HG02973 (cell line): ENCODE data around the gene PTPRE.

Source experiments
- ATAC-seq: cut with Tn5 transposase; IDR thresholded peaks from one replicate; pipeline ENCODE4 v1.9.1; 2021; ENCODE audit warnings: moderate library complexity; ENCODE audit not compliant: unreplicated experiment

PTPRE gene

GRCh38 chr10:127905848-127906261 is 1.0 kb upstream of the PTPRE start:
- no peak for ATAC-seq

DNA sequence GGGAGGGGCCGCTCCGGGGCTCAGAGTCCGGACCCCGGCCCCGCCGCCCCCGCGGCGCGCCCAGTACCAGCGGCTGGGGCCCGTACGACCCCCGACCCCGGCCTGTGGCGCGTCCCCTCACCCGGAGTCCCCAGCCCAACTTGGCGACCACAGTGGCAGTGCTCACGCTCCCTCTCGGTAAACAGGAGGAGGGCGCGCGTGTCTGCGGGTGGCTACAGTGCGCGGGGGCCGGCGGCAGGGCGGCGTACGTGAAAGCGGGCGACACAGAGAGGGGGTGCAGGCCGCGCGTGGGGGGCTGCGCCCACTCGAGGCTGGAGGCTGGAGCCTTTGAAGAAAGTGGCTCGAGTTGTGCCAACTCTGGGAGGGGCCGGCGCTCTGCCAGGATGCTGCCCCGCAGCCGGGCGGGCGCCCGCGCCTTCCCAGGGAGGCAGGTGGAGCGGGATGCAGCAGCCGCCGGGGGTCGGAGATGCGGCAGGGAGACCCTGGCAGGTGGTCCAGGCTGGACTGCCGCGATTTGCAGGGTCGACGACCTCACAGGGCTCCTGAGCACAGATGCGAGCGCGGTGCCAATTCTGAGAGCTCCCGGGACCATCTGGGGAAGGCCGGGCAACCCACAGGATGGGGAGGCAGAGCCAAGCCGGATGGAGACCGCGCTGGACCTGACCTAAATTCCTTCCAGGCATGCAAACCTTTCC is 655 bp downstream of the PTPRE start:
- no peak for ATAC-seq

GRCh38 chr10:127908106-127908958 is 1.4 kb downstream of the PTPRE start:
- ATAC-seq = no peak

DNA sequence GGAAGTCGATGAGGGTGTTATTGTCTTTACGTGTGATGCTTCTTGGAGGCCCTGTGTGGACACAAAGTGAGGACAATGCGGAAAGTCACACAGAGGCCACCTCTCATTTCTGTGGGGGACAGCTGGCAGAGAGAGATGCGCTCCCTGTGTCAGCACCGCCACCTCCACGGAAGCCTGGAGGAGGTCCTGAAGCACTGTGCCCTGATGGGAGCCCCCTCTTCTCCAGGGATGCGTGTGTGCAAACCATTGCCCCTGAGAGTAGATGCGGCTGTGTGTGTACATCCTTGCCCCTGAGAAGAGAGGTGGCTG is 2.0 kb downstream of the PTPRE start:
- no peak for ATAC-seq

DNA sequence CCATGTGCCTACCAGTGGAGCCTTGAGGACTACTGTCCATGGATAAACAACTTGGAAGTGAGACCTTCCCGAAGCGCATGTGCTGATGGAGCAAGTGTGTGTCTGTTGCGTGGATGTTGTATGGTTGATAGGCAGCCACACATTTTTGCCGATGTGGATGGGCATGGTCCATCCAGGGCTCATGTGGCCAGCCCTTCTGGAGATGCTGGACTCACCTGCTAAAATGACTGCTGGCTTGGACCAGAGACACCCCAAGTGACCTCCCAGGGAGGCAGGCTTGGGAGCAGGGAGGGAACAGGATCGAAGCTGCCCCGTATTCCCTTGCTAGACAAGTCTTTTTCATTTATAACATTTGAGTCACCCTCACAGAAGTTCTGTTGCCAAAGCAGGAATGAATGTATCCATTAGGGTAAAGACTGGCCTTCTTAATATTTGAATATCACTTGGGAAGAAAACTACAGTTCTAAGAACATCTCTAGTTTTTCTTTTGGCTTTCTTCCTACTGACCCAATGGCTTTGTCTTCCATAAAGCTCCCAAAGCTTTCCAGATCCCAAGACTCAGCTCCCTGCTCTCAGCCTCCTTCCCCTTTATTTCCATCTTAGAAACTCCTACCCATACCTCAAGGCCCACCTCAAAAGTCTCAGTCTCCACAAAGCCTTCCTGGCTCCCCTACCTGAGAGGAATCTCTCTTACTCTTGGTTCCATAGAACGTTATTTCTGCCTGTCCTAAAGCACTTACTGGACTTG is 3.0 kb downstream of the PTPRE start:
- ATAC-seq = no peak

DNA sequence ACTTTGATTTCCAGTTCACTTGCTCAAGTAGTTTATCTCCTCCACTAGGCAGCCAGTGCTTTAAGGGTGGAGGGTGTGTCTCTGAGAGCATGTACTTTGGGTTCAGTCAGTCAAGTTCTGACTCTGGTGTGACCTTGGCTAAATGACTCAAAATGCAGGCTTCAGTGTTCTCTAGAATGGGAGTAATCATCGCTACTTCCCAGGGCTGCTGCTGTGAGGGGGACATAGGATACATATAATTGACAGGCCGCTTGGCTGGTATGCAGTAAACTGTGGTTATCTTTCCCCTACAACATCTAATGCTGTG is 3.5 kb downstream of the PTPRE start:
- ATAC-seq = no peak

DNA sequence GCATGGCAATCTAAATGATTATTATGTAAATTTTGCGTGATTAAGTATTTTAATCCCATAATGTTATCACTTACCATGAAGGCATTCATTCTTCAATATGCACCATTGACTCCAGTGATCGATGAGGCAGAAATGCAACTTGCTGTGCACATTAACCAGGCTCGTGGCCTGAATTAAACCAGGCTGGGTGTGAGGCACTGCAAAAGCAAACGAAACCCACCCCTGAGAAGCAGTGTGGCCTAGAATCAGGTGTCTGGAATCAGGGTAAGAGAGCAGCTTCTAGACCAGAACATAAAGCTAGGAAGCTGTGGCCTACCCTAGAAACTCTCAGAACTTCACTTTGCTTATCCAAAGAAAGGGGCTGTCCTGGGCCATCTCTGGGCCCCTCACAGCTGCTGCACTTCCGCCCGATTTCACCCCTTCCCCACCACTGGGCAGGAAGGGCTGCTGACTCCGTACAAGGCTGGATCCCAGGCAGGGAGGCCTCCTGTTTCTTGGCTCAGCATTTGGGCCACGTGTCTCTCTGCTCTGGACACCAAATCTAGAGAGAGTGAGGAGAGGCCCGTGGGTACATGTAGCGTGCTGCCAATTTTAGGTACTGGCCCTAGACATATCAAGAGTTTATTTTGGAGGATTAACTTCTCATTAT is 4.4 kb downstream of the PTPRE start:
- no peak for ATAC-seq

DNA sequence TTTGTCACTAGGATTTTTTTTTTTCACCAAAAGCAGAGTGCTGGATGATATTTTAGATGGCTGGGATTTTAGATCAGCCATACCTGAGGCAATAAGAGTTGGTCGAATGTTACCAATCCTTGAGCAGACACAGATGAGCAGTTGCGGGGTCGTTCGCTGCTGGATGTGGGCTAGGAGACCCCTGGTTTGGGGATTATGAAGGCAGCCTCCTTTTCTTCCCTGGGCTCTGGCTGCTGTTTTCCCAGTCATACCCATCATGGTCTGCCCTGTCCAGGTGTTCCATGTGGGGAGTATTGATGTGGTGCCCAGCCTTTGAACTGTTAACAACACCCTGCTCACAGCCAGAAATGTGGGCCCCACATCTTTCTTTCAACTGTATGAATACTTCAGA is 5.0 kb downstream of the PTPRE start:
- no peak for ATAC-seq

GRCh38 chr10:127912607-127913367 is 5.9 kb downstream of the PTPRE start:
- no peak for ATAC-seq

DNA sequence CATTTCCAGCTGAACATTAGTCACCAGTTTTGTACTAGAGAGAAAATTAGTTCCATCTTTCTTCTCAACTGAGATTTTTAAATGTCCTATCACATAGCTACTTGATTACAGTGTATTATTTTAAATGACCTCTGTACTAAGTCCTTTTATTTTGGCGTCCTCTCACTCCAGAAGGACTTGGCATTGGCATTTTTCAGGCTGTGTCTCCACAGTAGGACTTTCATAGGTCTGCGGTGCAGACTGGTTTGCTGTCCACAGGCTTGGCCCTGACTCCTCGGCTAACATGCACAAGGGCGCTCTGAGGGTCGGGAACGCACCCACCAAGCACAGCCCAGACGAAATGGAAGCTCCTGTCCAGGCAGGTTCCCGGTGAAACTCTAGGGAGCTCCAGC is 6.5 kb downstream of the PTPRE start:
- no peak for ATAC-seq

GRCh38 chr10:127915324-127915723 is 8.4 kb downstream of the PTPRE start:
- no peak for ATAC-seq

DNA sequence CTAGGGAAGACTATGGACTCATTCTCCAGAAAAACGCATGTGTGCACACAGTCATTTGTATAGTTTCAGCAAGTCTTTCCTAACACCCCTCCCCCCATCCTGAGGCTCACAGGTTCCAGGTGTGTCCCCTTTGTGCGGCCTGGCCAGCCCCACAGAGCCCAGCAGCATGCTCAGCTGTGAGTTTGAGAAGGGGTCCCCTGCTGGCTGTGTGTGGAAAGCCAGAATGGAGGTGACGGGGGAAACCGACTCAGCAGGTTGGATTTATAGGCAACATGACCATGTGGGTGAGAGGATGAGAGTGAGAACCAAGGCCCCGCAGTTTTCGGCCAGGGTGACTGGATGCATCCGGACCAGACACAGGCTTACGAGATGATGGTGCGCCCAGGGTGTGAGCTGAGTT is 9.9 kb downstream of the PTPRE start:
- no peak for ATAC-seq

GRCh38 chr10:127918572-127918971 is 11.7 kb downstream of the PTPRE start:
- ATAC-seq = no peak

DNA sequence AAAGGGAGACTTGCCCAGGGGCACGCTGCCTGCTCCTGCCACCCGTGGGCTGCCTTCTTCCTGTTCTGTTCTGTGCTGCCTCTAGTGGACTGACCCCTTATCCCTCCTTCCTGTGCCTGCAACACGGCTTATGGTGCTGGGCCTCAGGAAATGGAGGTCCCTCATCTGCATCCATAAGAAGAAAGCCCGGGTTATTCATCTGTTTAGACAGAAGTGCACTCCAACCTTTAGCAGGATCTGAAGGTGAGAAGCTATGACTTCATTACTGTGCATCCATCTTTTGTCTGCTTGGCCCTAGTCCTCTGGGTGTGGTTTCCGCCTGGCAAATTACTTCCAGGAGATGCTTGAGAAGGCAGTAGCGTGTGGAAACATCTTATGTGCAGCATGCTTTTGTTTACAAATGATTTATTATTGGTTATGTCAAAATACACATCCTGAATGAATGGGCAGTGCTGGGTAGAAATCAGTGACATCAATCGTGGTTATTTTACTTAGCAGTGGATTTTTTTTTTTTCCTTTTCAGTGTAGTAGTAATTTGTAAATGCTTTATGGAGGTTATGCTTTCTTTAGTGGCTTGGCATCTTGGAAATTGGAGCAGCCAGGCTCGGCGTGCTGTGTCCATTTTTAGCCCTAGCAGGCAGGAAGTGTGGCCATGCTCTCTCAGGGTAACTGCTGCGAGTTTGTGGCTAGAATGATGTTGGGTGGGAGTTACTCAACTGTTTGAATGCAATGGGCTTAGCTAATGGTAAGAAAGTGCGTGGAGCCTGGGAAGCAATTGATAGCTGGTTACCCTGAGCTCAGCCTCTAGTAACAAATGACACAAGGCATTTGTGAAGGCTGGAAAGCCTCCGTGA is 12.7 kb downstream of the PTPRE start:
- no peak for ATAC-seq

GRCh38 chr10:127920306-127921074 is 13.6 kb downstream of the PTPRE start:
- no peak for ATAC-seq

- no peak for ATAC-seq
These were observed 14.3 kb downstream of the PTPRE start for GRCh38 chr10:127921075-127921752.

- ATAC-seq = no peak
These were observed 14.8 kb downstream of the PTPRE start for GRCh38 chr10:127921753-127922145.

GRCh38 chr10:127922206-127922605 is 15.3 kb downstream of the PTPRE start:
- ATAC-seq = no peak
